T-helper 2 cell (primary cell): ENCODE results near the gene PLEKHG4.
A peak's percentile ranks its signal among the peaks of the same experiment; 100 is the strongest.

Experiments used
- DNase-seq, 5 experiments: peaks; one replicate each; pipeline versions ENCODE4 v3.0.0 to v3.0.0-alpha.2; 2012 to 2022

The PLEKHG4 gene

GRCh38 chr16:67265834-67266233, 13.5 kb upstream of the PLEKHG4 start:
- DNase-seq: no peak

- DNase-seq: no peak
Observed at GRCh38 chr16:67268136-67268579, 11.2 kb upstream of the PLEKHG4 start.

GRCh38 chr16:67269766-67270165, 9.6 kb upstream of the PLEKHG4 start:
- DNase-seq: no peak

GRCh38 chr16:67270931-67271338, 8.4 kb upstream of the PLEKHG4 start:
- no peak for DNase-seq

GRCh38 chr16:67271446-67271845, 7.9 kb upstream of the PLEKHG4 start:
- DNase-seq: no peak

GRCh38 chr16:67275321-67275720, 4.0 kb upstream of the PLEKHG4 start:
- no peak for DNase-seq

GRCh38 chr16:67277294-67277998, 1.9 kb upstream of the PLEKHG4 start:
- no peak for DNase-seq

- no peak for DNase-seq
Observed at GRCh38 chr16:67277999-67278772, 1.1 kb upstream of the PLEKHG4 start.

- DNase-seq: peak in 4 of 5 experiments; percentile 11 to 61 (median 28)
Observed at GRCh38 chr16:67278773-67279295, 498 bp upstream of the PLEKHG4 start.

GRCh38 chr16:67280090-67281015, 1.0 kb downstream of the PLEKHG4 start:
- DNase-seq: no peak

- no peak for DNase-seq
Observed at GRCh38 chr16:67281536-67282446, 2.5 kb downstream of the PLEKHG4 start.

- no peak for DNase-seq
Observed at GRCh38 chr16:67282447-67282805, 3.1 kb downstream of the PLEKHG4 start.

GRCh38 chr16:67283039-67283825, 3.9 kb downstream of the PLEKHG4 start:
- no peak for DNase-seq

GRCh38 chr16:67283826-67284555, 4.7 kb downstream of the PLEKHG4 start:
- DNase-seq: no peak

- no peak for DNase-seq
Observed at GRCh38 chr16:67284699-67285646, 5.6 kb downstream of the PLEKHG4 start.

GRCh38 chr16:67286441-67287235, 7.3 kb downstream of the PLEKHG4 start:
- DNase-seq: no peak

GRCh38 chr16:67287960-67288359, 8.6 kb downstream of the PLEKHG4 start:
- DNase-seq: no peak

- DNase-seq: no peak
Observed at GRCh38 chr16:67291461-67291860, 12.1 kb downstream of the PLEKHG4 start.
